A673 (cell line): Measurements from ENCODE around the gene PTPA. TPM values are rescaled to one million over a fixed set of nuclear protein-coding genes. Genes with fewer than 3 reads are reported as not detected.

ENCODE experiments used
- BruUV-seq: library from RNA; stranded (reverse); fragments of 400-500 nt; replicated peaks from 2 replicates; lab custom pipeline; 2021; lab: Mats Ljungman, UMichigan
- CTCF ChIA-PET: fragments of 300-600 bp; sonication (Branson Sonifier 250); formaldehyde crosslinking; loops from one replicate; lab custom pipeline; 2022; ENCODE audit warnings: antibody characterized with exemption; lab: Charles Lee
- POLR2A ChIA-PET: fragments of 300-600 bp; sonication (Branson Sonifier 250); formaldehyde crosslinking; loops from one replicate; lab custom pipeline; 2022; ENCODE audit warnings: antibody characterized with exemption; ENCODE audit not compliant: low non-redundant PET; lab: Charles Lee
- DNase-seq: peaks from one replicate; pipeline ENCODE4 v3.0.0-alpha.2; 2015; ENCODE audit warnings: low spot score
- H3K27ac ChIP-seq: fragments of 200-600 bp; sonication (generic); 2 replicates; pipeline ENCODE4 v1.5.1; 2016; ENCODE audit warnings: mixed run types, low read depth, mild to moderate bottlenecking, mixed read lengths, antibody characterized with exemption, low read length; ENCODE audit not compliant: poor library complexity, severe bottlenecking
- H3K27me3 ChIP-seq: fragments of 200-600 bp; sonication (generic); replicated peaks from 2 replicates; pipeline ENCODE4 v1.6.1; 2017; ENCODE audit warnings: mixed run types, low read depth, mild to moderate bottlenecking, mixed read lengths, antibody characterized with exemption, low read length; ENCODE audit not compliant: insufficient read depth, poor library complexity
- H3K36me3 ChIP-seq: fragments of 200-600 bp; sonication (generic); 2 replicates; pipeline ENCODE4 v1.6.1; 2016; ENCODE audit warnings: mixed run types, mild to moderate bottlenecking, mixed read lengths, antibody characterized with exemption, low read length; ENCODE audit not compliant: insufficient read depth, poor library complexity, severe bottlenecking
- H3K4me1 ChIP-seq: fragments of 200-600 bp; sonication (generic); 2 replicates; pipeline ENCODE4 v1.6.1; 2017; ENCODE audit warnings: mixed run types, mild to moderate bottlenecking, mixed read lengths, antibody characterized with exemption, low read length; ENCODE audit not compliant: insufficient read depth, poor library complexity, severe bottlenecking
- H3K4me3 ChIP-seq: fragments of 200-600 bp; sonication (generic); 2 replicates; pipeline ENCODE4 v1.5.1; 2016; ENCODE audit warnings: low read depth, mixed run types, mild to moderate bottlenecking, mixed read lengths, low read length; ENCODE audit not compliant: poor library complexity, severe bottlenecking
- H3K9me3 ChIP-seq: fragments of 200-600 bp; sonication (generic); 2 replicates; pipeline ENCODE4 v1.6.1; 2016; ENCODE audit warnings: mixed run types, low read depth, mild to moderate bottlenecking, mixed read lengths, antibody characterized with exemption, low read length; ENCODE audit not compliant: poor library complexity, severe bottlenecking
- EZH2 ChIP-seq: fragments of 200-600 bp; sonication (generic); IDR thresholded peaks from 2 replicates; pipeline ENCODE4 v1.6.1; 2017; ENCODE audit warnings: borderline replicate concordance, low read depth, mild to moderate bottlenecking, mixed read lengths, antibody characterized with exemption, low read length; ENCODE audit not compliant: poor library complexity, severe bottlenecking
- intact Hi-C: fragments of 100-400 bp; cut with micrococcal nuclease; formaldehyde crosslinking; loops from one replicate; pipeline ENCODE4 v1.10.0; 2022; ENCODE audit not compliant: unreplicated experiment
- total RNA-seq: library from RNA; stranded (reverse); gene quantifications from 2 replicates; pipeline ENCODE4 v1.2.3, GENCODE V29; 2021
- TF ChIP-seq, protein P1 (sequence below): fragments of 300-800, 200-600 bp; sonication (generic); conservative IDR thresholded peaks from 2 replicates; pipeline ENCODE4 v1.5.1; 2017; ENCODE audit warnings: low read depth, mild to moderate bottlenecking, antibody characterized with exemption, low read length, moderate library complexity, mixed read lengths

PTPA gene
- total RNA-seq, 1 experiment from 2014 or later, result 157 TPM

DNA sequence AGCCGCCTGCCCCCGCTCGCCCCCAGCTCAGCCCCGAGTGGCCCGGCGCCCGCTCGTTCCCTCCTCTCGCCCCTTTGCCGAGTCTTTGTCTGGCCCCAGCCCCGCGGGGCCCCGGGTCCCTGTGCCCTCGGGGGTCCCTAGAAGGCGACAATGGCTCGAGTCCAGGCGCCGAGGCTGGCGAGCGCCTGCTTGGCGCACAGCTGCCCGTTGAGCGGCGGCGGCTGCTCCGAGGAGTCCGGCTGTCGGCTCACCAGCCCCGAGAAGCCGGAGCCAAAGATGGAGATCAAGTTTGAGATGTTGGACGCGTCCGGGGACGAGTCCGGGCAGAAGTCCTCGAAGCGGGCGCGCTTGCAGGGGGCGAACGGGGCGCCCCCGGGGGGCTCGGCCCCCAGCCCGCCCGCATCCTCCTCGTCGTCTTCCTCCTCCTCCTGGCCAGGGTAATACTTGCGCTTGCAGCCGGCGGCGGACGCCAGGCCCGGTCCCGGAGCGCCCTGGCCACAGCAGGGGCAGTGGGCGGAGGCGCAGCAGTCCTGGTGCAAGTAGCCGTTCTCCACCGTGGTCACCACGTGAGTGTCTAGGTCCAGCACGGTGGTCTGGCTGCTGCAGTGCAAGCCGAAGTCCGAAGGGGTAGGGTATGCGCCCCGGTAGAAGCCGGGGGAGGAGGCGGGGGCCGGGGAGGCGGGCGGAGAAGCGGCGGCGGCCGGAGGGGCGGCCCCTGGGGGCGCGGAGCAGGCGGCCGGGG lies 65.7 kb downstream of the PTPA start:
- TF ChIP-seq, protein P1, sequence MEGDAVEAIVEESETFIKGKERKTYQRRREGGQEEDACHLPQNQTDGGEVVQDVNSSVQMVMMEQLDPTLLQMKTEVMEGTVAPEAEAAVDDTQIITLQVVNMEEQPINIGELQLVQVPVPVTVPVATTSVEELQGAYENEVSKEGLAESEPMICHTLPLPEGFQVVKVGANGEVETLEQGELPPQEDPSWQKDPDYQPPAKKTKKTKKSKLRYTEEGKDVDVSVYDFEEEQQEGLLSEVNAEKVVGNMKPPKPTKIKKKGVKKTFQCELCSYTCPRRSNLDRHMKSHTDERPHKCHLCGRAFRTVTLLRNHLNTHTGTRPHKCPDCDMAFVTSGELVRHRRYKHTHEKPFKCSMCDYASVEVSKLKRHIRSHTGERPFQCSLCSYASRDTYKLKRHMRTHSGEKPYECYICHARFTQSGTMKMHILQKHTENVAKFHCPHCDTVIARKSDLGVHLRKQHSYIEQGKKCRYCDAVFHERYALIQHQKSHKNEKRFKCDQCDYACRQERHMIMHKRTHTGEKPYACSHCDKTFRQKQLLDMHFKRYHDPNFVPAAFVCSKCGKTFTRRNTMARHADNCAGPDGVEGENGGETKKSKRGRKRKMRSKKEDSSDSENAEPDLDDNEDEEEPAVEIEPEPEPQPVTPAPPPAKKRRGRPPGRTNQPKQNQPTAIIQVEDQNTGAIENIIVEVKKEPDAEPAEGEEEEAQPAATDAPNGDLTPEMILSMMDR, result no peak
- no peak for TF ChIP-seq EZH2
- BruUV-seq, result TSS peak; percentile 82
- H3K27me3 ChIP-seq, result no peaks in the 10 kb centered on the region

DNA sequence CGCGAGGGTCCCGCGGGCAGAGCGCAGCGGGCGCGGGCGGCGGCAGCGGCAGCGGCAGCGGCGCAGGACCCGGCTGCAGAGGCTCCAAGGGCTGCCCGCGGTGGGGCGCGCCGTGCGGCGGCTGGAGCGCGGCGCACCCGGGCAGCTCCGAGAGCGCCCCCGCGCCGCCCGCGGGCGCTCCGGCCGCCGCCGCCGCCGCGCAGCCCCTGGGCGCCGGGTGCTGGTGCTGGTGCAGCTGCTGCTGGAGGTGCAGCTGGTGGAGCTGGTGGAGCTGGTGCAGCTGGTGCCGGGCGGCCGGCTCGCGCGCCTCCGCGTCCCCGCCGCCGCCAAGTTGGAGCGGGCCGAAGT lies 66.2 kb downstream of the PTPA start:
- POLR2A ChIA-PET, result interaction anchor here (1.1 kb wide), 1 partner anchor 13 kb away, joined by 3 read pairs; no protein-coding TSS in a partner anchor
- TF ChIP-seq, protein P1, result no peak
- TF ChIP-seq EZH2, result no peak
- H3K27me3 ChIP-seq, result no peaks in the 10 kb centered on the region
- no TSS peak for BruUV-seq
- peak overlapping the region; percentile 53 for H3K27ac ChIP-seq
- intact Hi-C loops, result loop anchor here (5.0 kb wide), 2 partner anchors 155 to 310 kb away; no protein-coding TSS in a partner anchor
- CTCF ChIA-PET, result no interaction called here
- H3K4me3 ChIP-seq, result peak overlapping the region; percentile 66
- no peaks in the 10 kb centered on the region for H3K36me3 ChIP-seq
- no peaks in the 10 kb centered on the region for H3K9me3 ChIP-seq
- peak; percentile 63 for DNase-seq
- H3K4me1 ChIP-seq, result peaks cover 24% of the 10 kb centered on the region

More for the DNA sequence above, 65.7 kb downstream of the PTPA start:
- H3K9me3 ChIP-seq, result no peaks in the 10 kb centered on the region
- H3K4me1 ChIP-seq, result peaks cover 24% of the 10 kb centered on the region
- ChIA-PET CTCF (interaction anchor here (0.6 to 1.0 kb wide), 2 partner anchors 12 to 39 kb away, joined by 3 to 5 read pairs; no protein-coding TSS in a partner anchor), POLR2A (no interaction called here)
- peak; percentile 33 for DNase-seq
- intact Hi-C loops, result loop anchor here (5.0 kb wide), 2 partner anchors 155 to 310 kb away; no protein-coding TSS in a partner anchor
- H3K4me3 ChIP-seq, result peak overlapping the region; percentile 66
- peak overlapping the region; percentile 93 for H3K27ac ChIP-seq
- H3K36me3 ChIP-seq, result no peaks in the 10 kb centered on the region

DNA sequence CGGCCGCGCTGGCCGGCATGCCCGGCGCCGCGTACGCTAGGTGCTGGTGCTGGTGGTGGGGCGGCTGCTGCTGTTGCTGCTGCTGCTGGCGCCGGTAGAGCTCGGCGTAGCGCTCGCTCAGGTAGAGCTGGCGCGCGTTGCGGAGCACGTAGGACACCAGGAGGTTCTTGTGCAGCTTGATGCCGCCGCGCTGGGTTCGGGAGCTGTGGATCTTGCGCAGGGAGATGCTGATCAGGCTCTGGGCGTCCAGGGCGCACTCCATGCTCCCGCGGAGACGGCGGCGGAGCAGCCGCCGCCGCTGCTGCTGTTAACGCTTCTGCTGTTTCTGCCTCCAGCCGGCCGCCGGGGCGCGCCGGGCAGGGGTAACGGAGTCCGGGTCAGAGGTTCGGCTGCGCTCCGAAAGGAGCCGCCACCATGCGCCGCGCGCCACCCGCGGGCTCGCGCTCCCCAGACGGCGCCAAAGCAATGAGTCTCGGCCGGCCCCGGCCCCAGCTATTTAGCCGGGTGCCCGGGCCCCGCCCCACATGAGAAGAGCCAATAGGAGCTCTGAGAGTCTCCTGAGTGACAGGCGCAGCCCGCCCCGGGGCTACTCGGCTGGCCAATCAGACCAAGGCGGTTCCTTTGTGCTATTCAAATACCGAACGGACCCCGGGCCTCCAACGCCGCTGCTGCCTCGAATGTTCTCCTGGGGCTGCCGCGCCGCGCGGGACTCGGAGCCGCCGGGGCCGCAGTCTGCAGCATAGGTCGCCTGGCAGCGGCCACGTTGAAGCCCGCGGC lies 66.8 kb downstream of the PTPA start, which contains the start of gene IER5L:
TSS of gene IER5L (minus strand) at position 471 of the 777 bp plus-strand sequence. CDS start at position 262, 209 bp downstream.
- peak; percentile 97 for DNase-seq
- Histone ChIP-seq H3K4me3 (peak within 1 kb of the TSS; percentile 66), H3K27me3 (no peaks in the 10 kb centered on the region), H3K9me3 (no peaks in the 10 kb centered on the region), H3K4me1 (peaks cover 24% of the 10 kb centered on the region), H3K27ac (peak within 1 kb of the TSS; percentile 93), H3K36me3 (no peaks in the 10 kb centered on the region)
- TF ChIP-seq, protein P1, result no peak
- no peak for TF ChIP-seq EZH2
- ChIA-PET POLR2A (interaction anchor here (0.6 to 1.1 kb wide), 7 partner anchors 10 to 433 kb away, joined by 3 to 5 read pairs (median 3); no protein-coding TSS in a partner anchor), CTCF (interaction anchor here (1.0 kb wide), 1 partner anchor 433 kb away, joined by 3 read pairs; no protein-coding TSS in a partner anchor)
- intact Hi-C loops, result loop anchor here (5.0 kb wide), 2 partner anchors 154 to 309 kb away; no protein-coding TSS in a partner anchor
- BruUV-seq, result TSS peak; percentile 82
